Activated CD4-positive, alpha-beta T cell treated with anti-CD3 and anti-CD28 coated beads, Interleukin-2, amount 50 U/mL, for 24 hours (primary cell): ENCODE measurements around the gene BROX.
"Not testable (repeated sequence)": the region's sequence is repeated elsewhere in the genome, so short reads cannot be mapped to it uniquely, and the experiment has no call there.

Source experiments
- DNase-seq, 2 donors: peaks; one replicate each; pipeline ENCODE4 v3.0.0-alpha.2; 2020; ENCODE audit warnings: low read depth in 1 of 2, low spot score in 1 of 2

The BROX gene

GRCh38 chr1:222730866-222731265, 18.5 kb downstream of the BROX start:
- DNase-seq = no peak

GRCh38 chr1:222732216-222733159, 20.1 kb downstream of the BROX start:
- no peak for DNase-seq

DNA sequence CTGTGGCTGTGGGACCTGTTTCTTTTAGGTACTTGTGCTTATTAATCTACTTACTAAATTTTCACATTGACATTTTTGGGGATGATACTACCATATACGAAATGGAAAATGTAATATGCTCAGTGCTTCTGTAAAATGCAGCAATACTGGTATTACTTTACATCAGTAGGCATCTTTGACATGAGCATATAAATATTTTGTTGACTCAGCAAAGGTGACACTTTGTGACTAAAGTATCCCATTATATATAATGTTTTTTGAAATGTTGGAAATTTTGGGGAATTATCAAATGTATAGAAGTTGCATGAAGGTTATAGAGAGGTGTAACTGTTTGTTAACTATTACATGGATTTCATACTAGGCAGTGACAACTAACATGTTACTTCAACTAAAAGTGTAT, 22.4 kb downstream of the BROX start:
- DNase-seq = no peak

DNA sequence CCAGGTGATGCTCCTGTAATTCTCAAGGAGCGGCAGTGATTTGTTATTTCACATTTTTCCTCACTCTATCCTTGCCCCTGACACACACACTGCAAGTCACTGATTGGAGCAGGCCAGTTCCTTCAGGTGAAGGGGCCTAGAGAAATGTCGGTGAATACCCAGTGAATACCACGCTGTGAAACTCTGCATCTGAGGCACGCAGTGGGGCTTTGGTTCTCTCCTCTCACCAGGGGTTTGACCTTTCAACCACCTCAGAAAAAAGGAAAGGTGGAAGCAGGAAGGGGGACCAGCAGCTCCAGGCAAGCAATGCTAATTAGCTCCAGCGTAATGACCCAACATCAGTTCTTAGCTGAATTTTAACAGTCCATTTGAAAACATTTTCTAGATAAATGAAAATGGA, 24.1 kb downstream of the BROX start:
- DNase-seq = no peak

DNA sequence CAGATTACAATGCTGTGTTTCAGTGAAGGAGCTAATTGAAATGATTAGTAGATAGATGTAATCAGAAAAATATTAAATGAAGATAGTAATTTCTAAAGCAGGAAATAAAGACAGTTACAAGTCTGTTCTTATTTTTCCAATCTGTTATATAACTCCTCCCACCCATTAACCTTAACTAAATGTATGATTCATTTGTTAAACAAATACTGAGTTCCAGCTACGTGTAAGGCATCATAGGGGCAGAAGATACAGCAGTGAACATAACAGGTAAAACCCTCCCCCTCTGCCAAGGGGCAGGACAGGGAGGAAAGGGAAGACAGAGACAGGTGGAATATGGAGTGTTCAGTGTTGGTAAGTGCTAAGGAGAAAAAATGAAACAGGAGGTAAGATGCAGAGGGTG, 24.6 kb downstream of the BROX start, which contains the start of gene FAM177B:
TSS of gene FAM177B (plus strand) at position 231 of the 400 bp plus-strand sequence. CDS start 9,344 bp downstream, outside the sequence.
- DNase-seq = no peak

DNA sequence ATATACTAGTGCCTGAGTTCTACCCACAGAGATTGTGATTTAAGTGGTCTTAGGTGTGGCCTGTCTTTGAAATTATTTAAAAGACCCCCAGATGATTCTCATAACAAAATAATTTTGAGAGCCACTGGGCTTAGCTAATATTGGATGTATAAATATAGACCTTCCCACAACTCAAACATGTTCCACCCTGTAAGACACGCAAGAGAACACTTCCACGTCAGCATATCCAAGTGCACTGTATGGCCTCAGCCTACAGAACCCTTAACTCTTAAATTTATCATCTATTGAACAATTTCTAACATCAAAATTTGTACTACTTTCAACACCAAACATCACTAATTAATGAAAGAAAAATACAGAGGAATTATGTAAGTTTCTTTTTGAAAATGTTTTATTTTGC, 27.1 kb downstream of the BROX start:
- no peak for DNase-seq

GRCh38 chr1:222739929-222740328, 27.6 kb downstream of the BROX start:
- no peak for DNase-seq

DNA sequence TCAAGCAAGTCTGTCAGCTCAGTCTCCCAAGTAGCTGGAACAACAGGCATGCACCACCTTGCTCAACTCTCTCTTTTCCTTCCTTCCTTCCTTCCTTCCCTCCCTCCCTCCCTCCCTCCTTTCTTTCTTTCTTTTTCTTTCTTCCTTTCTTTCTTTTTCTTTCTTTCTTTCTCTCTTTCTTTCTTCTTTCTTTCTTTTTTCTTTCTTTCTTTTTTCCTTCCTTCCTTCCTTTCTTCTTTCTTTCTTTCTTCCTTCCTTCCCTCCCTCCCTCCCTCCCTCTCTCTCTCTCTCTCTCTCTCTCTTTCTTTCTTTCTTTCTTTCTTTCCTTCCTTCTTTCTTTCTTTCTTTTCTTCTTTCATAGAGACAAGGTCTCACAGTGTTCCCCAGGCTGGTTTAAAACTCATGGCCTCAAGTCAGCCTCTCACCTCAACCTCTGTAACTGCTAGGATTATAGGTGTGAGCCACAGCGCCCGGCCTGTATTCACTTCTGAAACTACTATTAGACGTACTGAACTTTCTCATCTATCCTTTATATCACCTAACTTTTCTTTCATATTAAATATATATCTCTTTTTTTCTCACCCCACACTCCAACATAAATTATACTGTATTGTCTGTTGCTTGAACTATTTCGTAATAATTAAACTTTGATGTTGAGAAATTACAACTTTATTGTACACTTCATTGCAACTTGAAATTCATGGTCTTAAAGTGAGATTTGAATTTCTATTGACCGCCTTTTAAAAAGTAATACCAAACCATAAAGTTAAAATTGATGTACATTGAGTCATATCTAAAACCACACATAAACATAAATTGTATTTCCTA, 29.5 kb downstream of the BROX start:
- DNase-seq = not testable (repeated sequence)

DNA sequence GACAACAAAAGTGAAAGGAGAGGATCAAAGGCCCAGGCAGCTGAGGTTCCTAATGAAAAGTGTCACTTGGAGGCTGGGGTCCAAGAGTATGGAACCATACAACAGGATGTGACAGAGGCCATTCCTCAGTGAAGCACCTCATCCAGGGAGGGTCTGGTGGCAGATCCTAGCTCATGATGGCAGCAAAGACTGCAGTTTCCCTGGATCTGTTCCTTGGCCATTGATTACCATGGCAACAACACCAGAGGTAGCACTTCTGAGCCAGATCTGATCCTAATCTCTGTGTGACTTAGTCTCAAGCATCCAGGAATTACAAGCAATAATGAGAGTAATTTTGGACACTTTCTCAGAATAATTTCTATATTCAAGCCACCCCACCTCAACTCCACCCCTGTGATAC, 37.6 kb downstream of the BROX start:
- no peak for DNase-seq

GRCh38 chr1:222750651-222751050, 38.3 kb downstream of the BROX start:
- DNase-seq = no peak

GRCh38 chr1:222751255-222751654, 38.9 kb downstream of the BROX start:
- DNase-seq = no peak

DNA sequence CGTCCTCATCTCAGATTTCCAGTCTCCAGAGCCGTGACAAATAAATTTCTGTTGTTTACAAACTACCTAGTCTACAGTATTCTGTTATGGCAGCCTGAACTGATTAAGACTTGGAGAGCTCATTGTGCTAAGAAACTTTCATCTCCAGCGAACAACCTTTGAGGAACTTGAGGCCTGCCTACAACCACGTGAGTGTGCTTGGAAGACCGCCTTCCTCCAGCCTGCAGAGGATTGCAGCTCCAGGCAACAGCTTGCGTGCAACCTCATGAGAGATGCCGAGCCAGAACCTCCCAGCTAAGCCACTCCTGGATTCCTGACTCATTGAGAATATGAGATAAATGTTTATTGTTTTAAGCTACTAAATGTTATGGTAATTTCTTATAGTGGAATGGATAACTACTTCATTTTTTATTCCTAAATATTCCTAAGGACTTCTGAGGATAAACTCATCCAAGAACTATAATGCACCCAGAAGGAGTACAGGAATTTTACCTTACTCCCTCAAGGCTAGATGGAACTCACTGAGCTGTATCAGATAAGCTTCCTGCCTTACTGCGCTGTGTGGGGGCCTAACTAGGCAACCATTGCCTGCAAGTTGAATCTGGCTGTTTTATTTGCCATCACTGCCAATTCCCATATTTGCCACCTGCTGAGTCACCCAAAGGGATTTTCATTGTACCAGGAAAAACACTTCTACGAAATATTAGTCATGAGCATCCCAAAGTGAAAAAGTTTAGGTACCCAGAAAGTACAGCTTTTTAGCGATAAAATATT, 42.2 kb downstream of the BROX start:
- DNase-seq = no peak

DNA sequence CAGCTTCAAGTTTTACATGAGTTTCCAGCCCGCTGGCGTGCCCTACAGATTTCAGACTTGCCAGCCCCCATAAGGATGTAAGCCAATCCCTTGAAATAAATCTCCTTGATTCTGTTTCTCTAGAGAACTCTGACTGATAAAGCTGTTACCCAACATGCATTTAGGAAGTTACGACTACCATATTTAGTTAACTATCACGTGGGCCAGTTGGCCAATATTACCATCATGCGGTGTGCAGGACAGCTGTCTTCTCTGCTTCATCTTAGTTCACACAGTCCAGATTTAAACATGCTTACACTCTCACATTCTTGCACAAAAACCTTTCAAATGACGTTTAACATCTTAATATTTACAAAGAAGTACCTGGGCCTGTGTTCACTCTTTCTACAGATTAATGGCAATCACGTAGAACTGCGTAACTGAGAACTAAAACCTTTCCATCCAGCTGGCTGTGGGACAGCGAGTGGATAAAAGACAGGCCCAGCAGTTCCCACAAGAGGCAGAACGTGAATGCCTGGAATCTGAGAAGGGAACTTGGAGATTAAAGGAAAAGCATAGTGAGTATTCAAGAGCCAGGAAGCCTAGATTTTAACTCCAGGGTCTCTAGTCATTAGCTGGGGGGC, 45.4 kb downstream of the BROX start:
- no peak for DNase-seq

DNA sequence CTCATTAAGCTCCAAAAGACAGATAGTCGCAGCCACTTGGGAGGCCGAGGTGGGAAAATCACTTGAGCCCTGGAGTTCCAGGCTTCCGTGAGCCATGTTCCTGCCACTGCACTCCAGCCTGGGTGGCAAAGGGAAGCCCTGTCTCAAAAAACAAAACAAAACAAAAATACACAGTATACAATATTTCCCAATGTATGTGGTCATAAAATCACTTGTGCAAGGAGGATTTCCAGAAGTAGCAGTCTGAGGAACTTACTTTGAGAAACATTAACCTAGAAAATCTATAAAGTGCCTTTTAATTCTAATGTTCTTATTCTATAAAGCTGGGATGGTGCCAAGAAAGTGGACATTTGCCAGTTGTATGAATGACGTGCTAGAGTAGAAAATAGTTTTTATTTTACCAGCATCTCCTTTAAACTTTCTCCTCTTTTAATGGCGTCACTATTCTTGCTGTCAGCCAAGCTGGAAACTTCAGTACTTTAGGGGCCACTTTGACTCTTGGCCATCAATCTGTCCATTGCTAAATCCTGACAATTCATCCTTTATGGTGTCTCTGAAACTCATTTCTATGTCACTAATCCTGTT, 47.2 kb downstream of the BROX start:
- no peak for DNase-seq

DNA sequence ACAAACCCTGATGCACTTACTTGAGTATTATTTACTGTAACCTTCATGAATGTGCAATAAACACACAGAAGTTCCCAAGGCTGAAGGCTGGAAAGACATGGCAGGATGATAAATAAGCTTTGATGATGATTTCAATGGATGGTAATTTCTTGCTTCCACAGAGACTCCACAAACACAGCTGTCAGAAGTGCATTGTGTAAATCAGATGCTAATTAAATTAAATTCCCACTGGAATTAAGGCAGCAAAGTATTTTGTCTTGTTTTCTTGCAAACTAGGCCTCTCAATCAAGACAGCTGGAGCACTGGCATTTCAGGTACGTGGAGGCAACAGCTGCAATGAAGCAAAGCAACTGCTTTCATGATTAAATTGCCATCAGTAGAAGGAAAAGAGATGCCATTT, 48.7 kb downstream of the BROX start:
- DNase-seq = no peak

DNA sequence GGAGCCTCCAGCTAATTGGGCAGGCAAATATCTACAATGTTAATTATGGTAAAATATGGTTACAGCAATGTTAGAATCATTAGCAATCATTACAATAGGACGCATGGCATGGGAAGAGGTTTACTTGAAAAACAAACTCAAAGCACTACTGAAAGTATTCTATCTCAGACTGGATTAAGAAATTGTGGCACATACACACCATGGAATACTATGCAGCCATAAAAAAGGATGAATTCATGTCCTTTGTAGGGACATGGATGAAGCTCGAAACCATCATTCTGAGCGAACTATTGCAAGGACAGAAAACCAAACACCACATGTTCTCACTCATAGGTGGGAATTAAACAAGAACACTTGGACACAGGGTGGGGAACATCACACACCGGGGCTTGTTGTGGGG, 49.8 kb downstream of the BROX start:
- DNase-seq = not testable (repeated sequence)

DNA sequence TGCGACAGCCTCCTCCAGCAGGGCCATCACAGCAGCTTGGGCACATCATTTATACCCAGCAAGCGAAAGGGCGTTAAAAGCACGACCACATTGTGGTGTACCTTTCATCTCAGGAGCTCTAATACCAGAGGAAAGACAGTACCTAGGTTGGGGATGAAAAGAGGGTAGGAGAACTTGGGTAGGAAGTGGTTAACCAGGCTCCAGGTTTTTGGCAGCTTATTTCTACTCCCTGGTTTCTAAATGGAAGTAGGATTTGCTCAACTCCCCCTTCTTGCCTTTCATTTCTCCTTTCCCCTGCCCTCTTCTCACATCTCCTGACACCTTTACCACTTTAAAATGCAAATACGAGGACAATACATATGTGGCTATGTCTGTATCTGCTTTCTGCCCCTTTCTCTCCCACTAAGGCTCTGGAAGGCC, 54.8 kb downstream of the BROX start:
- DNase-seq = no peak

GRCh38 chr1:222768592-222768991, 56.2 kb downstream of the BROX start:
- DNase-seq = no peak

- DNase-seq = no peak
These were observed 56.8 kb downstream of the BROX start for GRCh38 chr1:222769181-222769580.

GRCh38 chr1:222769971-222770620, 57.7 kb downstream of the BROX start:
- no peak for DNase-seq
